MCF 10A (cell line): Measurements from ENCODE around the gene LSP1. TPM values are rescaled to one million over a fixed set of nuclear protein-coding genes. Genes with fewer than 3 reads are reported as not detected.

Experiments
- BruUV-seq: library from RNA; stranded (reverse); fragments of 400-500 nt; replicated peaks from 2 replicates; lab custom pipeline; 2021; lab: Mats Ljungman, UMichigan
- CTCF ChIA-PET: fragments of 300-600 bp; sonication (Branson Sonifier 250); formaldehyde crosslinking; extraction: SDS; loops from one replicate; lab custom pipeline; 2021; ENCODE audit warnings: antibody characterized with exemption, inconsistent platforms; lab: Yijun Ruan, JAX
- POLR2A ChIA-PET: fragments of 300-600, 350-650 bp; sonication (Branson Sonifier 250); formaldehyde crosslinking; extraction: SDS; loops from one replicate; lab custom pipeline; 2020; ENCODE audit warnings: antibody characterized with exemption, inconsistent platforms; lab: Yijun Ruan, JAX
- DNase-seq: peaks from one replicate; pipeline ENCODE4 v3.0.0-alpha.2; 2018; ENCODE audit not compliant: unreplicated experiment
- H3K27ac Mint-ChIP-seq: one replicate; pipeline ENCODE4 v1.8.0; 2022; ENCODE audit warnings: mild to moderate bottlenecking, low read depth, mixed read lengths; ENCODE audit not compliant: unreplicated experiment
- H3K27me3 Mint-ChIP-seq: one replicate; pipeline ENCODE4 v1.8.0; 2022; ENCODE audit warnings: mixed read lengths; ENCODE audit not compliant: insufficient read depth, unreplicated experiment
- H3K36me3 Mint-ChIP-seq: one replicate; pipeline ENCODE4 v1.8.0; 2022; ENCODE audit warnings: mild to moderate bottlenecking, moderate library complexity, mixed read lengths; ENCODE audit not compliant: insufficient read depth, unreplicated experiment
- H3K4me1 Mint-ChIP-seq: one replicate; pipeline ENCODE4 v1.8.0; 2022; ENCODE audit warnings: mixed read lengths; ENCODE audit not compliant: insufficient read depth, unreplicated experiment
- H3K4me3 Mint-ChIP-seq: one replicate; pipeline ENCODE4 v1.8.0; 2022; ENCODE audit warnings: mild to moderate bottlenecking, moderate library complexity, mixed read lengths; ENCODE audit not compliant: unreplicated experiment
- H3K9me3 Mint-ChIP-seq: one replicate; pipeline ENCODE4 v1.8.0; 2022; ENCODE audit warnings: mixed read lengths; ENCODE audit not compliant: unreplicated experiment
- intact Hi-C: fragments of 100-400 bp; cut with micrococcal nuclease; formaldehyde crosslinking; loops from 2 replicates; pipeline ENCODE4 v1.14.1; 2022
- total RNA-seq: library from RNA; stranded (reverse); gene quantifications from 2 replicates; pipeline ENCODE4 v1.2.3, GENCODE V29; 2022
- TF ChIP-seq, protein P1 (sequence below): fragments of 200-600 bp; IDR thresholded peaks from one replicate; pipeline ENCODE4 v1.8.0; 2022; ENCODE audit warnings: antibody characterized with exemption, mild to moderate bottlenecking; ENCODE audit not compliant: unreplicated experiment

LSP1 gene
- total RNA-seq, 1 experiment from 2014 or later, result 3.7 TPM

DNA sequence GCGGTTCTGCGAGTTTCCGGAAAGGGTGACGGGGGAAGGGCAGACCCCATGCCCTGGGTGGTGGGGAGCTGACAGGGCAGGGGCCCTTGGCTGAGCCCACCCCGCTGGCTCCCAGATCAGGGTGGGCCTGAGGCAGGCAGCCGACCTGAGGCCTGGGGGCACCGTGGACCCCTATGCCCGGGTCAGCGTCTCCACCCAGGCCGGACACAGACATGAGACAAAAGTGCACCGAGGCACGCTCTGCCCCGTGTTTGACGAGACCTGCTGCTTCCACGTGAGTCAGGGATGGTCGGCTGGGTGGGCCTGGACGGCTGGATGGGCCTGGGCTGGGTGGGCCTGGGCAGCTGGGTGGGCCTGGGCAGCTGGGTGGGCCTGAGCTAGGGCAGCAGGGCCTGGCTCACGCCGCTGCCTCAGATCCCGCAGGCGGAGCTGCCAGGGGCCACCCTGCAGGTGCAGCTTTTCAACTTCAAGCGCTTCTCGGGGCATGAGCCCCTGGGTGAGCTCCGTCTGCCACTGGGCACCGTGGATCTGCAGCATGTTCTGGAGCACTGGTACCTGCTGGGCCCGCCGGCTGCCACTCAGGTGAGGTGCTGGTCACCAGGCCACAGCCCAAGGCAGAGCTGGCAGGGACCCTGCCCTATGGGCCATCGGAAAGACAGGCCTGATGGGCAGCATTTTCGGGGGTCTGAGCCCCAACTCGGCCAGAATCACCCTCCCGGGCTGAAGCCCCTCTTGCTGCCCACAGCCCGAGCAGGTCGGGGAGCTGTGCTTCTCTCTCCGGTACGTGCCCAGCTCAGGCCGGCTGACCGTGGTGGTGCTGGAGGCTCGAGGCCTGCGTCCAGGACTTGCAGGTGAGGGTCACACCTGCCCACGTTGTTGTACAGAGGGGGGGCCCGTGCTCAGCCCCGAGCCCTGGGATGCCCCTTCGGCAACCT, 16.6 kb upstream of the LSP1 start:
- ChIA-PET CTCF (interaction anchor here (0.5 to 5.7 kb wide), 12 partner anchors 10 to 201 kb away, joined by 3 to 42 read pairs (median 4); partner anchors contain the start of gene IFITM10), POLR2A (interaction anchor here (0.6 to 7.8 kb wide), 12 partner anchors 9 to 142 kb away, joined by 3 to 115 read pairs (median 4); partner anchors contain the start of genes CTSD and IFITM10)
- Mint-ChIP-seq H3K27ac (no peak overlapping the region), H3K4me1 (peaks cover 26% of the 10 kb centered on the region), H3K4me3 (peak overlapping the region; percentile 78), H3K36me3 (peaks cover 47% of the 10 kb centered on the region), H3K9me3 (no peaks in the 10 kb centered on the region), H3K27me3 (no peaks in the 10 kb centered on the region)
- intact Hi-C loops, result loop anchor here (2.0 to 10.0 kb wide), 3 partner anchors 41 to 315 kb away; no protein-coding TSS in a partner anchor
- DNase-seq, result no peak
- TF ChIP-seq, protein P1, sequence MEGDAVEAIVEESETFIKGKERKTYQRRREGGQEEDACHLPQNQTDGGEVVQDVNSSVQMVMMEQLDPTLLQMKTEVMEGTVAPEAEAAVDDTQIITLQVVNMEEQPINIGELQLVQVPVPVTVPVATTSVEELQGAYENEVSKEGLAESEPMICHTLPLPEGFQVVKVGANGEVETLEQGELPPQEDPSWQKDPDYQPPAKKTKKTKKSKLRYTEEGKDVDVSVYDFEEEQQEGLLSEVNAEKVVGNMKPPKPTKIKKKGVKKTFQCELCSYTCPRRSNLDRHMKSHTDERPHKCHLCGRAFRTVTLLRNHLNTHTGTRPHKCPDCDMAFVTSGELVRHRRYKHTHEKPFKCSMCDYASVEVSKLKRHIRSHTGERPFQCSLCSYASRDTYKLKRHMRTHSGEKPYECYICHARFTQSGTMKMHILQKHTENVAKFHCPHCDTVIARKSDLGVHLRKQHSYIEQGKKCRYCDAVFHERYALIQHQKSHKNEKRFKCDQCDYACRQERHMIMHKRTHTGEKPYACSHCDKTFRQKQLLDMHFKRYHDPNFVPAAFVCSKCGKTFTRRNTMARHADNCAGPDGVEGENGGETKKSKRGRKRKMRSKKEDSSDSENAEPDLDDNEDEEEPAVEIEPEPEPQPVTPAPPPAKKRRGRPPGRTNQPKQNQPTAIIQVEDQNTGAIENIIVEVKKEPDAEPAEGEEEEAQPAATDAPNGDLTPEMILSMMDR, result no peak
- BruUV-seq, result no TSS peak

DNA sequence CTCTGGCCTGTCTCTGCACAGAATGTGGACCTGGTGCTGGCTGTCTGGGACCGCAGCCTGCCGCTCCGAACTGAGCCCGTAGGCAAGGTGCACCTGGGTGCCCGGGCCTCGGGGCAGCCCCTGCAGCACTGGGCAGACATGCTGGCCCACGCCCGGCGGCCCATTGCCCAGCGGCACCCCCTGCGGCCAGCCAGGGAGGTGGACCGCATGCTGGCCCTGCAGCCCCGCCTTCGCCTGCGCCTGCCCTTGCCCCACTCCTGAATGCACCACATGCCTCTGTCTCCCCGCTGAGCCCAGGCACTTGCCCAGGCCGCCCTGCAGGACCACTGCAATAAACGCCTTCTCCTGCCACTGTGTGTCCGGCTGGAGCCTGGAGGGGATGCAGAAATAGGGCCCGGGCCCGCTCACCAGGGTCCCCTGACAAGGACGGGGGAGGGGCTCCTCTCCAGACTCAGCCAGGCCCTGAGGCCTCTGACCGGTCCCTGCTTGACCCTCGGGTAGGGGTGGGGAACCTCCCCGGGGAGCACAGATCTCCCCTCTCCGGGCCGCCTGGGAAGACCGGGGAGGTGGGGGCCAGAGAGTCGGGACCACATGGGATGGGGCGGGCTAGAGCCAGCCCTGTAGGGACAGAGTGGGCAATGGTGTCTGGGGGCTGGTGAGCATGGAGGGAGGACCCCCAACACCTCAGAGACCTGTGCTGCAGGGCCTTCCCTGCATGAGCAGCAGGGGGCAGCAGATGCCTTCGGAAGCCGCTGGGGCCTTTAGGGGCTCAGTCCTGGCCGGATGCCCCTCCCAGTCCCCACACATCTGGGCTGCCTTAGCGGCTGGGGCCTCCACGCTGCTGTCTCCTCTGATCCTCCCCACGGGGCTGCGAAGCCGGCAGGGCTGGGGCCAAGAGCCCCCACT, 15.5 kb upstream of the LSP1 start:
- TF ChIP-seq, protein P1, result peak; percentile 94
- no peak overlapping the region for H3K27ac Mint-ChIP-seq
- H3K9me3 Mint-ChIP-seq, result no peaks in the 10 kb centered on the region
- no TSS peak for BruUV-seq
- peaks cover 48% of the 10 kb centered on the region for H3K36me3 Mint-ChIP-seq
- no peaks in the 10 kb centered on the region for H3K27me3 Mint-ChIP-seq
- H3K4me3 Mint-ChIP-seq, result peak overlapping the region; percentile 78
- CTCF ChIA-PET, result interaction anchor here (0.5 to 5.7 kb wide), 10 partner anchors 11 to 185 kb away, joined by 3 to 42 read pairs (median 4); partner anchors contain the start of gene IFITM10
- intact Hi-C loops, result loop anchor here (1.0 to 10.0 kb wide), 4 partner anchors 40 to 313 kb away; no protein-coding TSS in a partner anchor
- POLR2A ChIA-PET, result interaction anchor here (0.7 to 7.8 kb wide), 8 partner anchors 8 to 143 kb away, joined by 3 to 115 read pairs (median 4); partner anchors contain the start of genes CTSD and IFITM10
- peak; percentile 65 for DNase-seq
- H3K4me1 Mint-ChIP-seq, result peaks cover 21% of the 10 kb centered on the region

DNA sequence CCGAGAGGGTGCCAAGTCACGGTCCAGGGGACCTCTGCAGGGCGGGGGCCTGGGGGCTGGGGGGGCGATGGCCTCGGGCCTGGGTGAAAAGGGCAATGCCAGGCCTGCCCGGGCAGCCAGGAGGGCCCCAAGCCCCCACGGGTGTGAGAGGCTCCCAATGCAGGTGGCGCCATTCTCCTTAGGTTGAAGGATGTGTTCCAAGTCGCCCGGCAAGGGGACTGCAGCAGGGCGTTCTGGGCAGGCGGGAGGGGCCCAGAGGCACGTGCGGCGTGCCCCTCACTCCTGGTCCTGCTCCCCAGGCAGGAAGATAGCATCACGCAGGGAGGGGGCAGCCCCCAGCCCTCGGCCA, 14.8 kb upstream of the LSP1 start:
- peaks cover 48% of the 10 kb centered on the region for H3K36me3 Mint-ChIP-seq
- no TSS peak for BruUV-seq
- DNase-seq, result no peak
- H3K4me1 Mint-ChIP-seq, result peaks cover 24% of the 10 kb centered on the region
- intact Hi-C loops, result loop anchor here (5.0 to 10.0 kb wide), 2 partner anchors 39 to 283 kb away; no protein-coding TSS in a partner anchor
- peak overlapping the region; percentile 78 for H3K4me3 Mint-ChIP-seq
- no peak overlapping the region for H3K27ac Mint-ChIP-seq
- H3K9me3 Mint-ChIP-seq, result no peaks in the 10 kb centered on the region
- POLR2A ChIA-PET, result interaction anchor here (1.0 to 1.4 kb wide), 2 partner anchors 8 to 75 kb away, joined by 3 to 4 read pairs; no protein-coding TSS in a partner anchor
- TF ChIP-seq, protein P1, result no peak
- no peaks in the 10 kb centered on the region for H3K27me3 Mint-ChIP-seq
- CTCF ChIA-PET, result interaction anchor here (0.7 kb wide), 1 partner anchor 1127 kb away, joined by 3 read pairs; no protein-coding TSS in a partner anchor
